Measurements from ENCODE around the gene ZFR.
A peak's percentile ranks its signal among the peaks of the same experiment; 100 is the strongest.

ZFR gene

DNA sequence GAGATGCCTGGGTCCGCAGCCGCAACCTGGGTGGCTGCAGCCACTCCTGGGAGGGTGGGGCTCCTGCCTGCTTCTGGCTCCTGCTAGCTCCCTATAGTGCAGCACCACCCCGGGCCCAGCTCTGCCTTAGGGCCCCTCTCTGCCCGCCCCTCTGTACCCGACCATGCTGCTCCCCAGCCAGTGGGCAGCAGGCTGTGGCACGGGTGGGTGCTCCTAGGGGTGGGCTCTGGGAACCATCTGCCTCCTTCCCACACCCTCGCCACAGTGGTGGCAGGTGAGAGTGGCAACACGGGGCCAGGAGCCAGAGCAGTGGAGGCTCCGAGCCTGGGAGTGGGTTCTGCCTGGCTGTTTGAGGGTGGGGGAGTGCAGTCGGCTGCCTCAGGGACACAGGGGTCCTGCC lies 124.0 kb downstream of the ZFR start:
- no peaks in the 10 kb centered on the region for H3K36me3 Mint-ChIP-seq (ENCODE audit: low read depth)
- H3K4me1 Mint-ChIP-seq, result peaks cover 7% of the 10 kb centered on the region
- peaks cover 9% of the 10 kb centered on the region for H3K27me3 Mint-ChIP-seq (ENCODE audit: low read depth)
- TF ChIP-seq, protein P1, sequence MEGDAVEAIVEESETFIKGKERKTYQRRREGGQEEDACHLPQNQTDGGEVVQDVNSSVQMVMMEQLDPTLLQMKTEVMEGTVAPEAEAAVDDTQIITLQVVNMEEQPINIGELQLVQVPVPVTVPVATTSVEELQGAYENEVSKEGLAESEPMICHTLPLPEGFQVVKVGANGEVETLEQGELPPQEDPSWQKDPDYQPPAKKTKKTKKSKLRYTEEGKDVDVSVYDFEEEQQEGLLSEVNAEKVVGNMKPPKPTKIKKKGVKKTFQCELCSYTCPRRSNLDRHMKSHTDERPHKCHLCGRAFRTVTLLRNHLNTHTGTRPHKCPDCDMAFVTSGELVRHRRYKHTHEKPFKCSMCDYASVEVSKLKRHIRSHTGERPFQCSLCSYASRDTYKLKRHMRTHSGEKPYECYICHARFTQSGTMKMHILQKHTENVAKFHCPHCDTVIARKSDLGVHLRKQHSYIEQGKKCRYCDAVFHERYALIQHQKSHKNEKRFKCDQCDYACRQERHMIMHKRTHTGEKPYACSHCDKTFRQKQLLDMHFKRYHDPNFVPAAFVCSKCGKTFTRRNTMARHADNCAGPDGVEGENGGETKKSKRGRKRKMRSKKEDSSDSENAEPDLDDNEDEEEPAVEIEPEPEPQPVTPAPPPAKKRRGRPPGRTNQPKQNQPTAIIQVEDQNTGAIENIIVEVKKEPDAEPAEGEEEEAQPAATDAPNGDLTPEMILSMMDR (IDR thresholded peaks at IDR 0.05; ENCODE audit: unreplicated experiment in 3 of 3), result no peak
- H3K4me3 Mint-ChIP-seq, result no peak overlapping the region
- peaks cover 10% of the 10 kb centered on the region for H3K9me3 Mint-ChIP-seq
- no peak overlapping the region for H3K27ac Mint-ChIP-seq

DNA sequence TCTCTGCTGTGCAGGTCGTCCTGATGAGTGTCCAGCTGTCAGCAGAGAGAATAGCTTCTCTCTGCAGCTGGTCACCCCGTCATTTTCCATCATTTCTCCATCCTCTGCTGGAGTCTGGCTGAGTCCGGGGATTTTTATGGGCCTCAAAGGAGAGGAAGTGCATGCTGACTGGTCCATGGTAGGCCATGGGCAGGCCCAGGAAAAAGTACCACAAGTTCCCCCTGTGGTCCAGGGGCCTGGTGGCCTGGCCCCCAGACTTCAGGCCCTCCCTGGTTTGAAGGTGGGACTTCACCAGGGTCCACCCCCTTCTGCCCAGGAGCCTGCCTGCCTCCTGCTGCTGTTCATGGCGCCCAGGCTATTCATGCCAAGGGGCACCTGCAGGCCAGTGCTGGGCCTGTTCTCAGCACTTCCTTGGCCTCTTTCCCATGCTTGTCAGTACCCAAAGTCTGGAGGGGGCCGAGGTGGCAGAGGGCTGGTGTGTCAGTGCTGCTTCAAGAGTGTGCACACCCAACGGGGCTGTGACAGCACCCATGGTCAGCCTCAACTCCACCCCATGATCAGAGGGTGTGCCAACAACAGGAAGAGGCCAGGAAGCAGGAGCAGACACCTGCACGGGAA lies 124.5 kb downstream of the ZFR start:
- Mint-ChIP-seq H3K4me1 (peaks cover 5% of the 10 kb centered on the region), H3K9me3 (peaks cover 10% of the 10 kb centered on the region), H3K27me3 (ENCODE audit: low read depth) (peaks cover 8% of the 10 kb centered on the region), H3K27ac (no peak overlapping the region), H3K4me3 (no peak overlapping the region), H3K36me3 (ENCODE audit: low read depth) (no peaks in the 10 kb centered on the region)
- TF ChIP-seq, protein P1 (IDR thresholded peaks at IDR 0.05; ENCODE audit: unreplicated experiment in 3 of 3), result no peak

DNA sequence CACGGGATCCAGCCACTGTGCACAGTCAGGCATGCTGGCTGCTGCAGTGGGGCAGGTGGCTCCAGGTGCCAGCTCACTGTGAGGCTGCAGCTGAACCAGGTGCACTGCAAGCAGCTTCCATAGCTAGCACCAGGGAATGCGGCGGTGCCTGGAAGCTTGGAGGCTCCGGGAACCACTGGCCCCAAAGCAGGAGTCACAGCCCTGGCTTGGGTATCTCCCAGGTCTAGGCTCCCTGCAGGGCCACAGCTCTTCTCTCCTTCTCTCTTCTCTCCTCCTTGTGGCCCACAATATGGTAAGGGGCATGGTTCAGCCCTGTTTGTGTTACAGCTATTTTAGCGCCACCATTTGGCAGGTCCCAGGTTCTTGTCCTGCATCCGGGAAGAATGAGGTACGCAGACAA lies 125.1 kb downstream of the ZFR start:
- no peak overlapping the region for H3K4me3 Mint-ChIP-seq
- H3K36me3 Mint-ChIP-seq (ENCODE audit: low read depth), result no peaks in the 10 kb centered on the region
- H3K27ac Mint-ChIP-seq, result no peak overlapping the region
- peaks cover 6% of the 10 kb centered on the region for H3K9me3 Mint-ChIP-seq
- H3K4me1 Mint-ChIP-seq, result no peaks in the 10 kb centered on the region
- TF ChIP-seq, protein P1 (IDR thresholded peaks at IDR 0.05; ENCODE audit: unreplicated experiment in 3 of 3), result no peak
- H3K27me3 Mint-ChIP-seq (ENCODE audit: low read depth), result peaks cover 6% of the 10 kb centered on the region

DNA sequence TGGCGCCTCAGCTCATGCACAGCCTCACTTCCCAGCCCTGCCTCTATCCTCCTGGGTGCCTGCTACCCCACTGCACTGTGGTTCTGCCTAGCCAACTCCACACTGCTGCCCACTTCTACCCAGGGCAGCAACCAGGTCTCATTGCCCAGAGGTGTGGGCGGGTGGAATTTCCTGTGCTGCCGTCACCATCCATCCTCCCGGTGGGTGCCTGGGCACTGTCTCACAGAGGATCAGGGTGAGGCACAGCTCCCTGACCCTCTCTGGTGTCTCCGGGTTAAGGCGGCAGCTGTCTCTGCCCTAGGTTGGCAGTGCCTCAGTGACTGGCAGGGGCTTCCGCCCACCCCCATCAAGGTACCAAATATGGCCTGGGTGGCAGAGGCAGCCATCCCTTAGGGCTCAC lies 127.5 kb downstream of the ZFR start:
- Mint-ChIP-seq H3K27ac (no peak overlapping the region), H3K4me1 (peaks cover under 1% of the 10 kb centered on the region), H3K27me3 (ENCODE audit: low read depth) (peaks cover 3% of the 10 kb centered on the region), H3K4me3 (no peak overlapping the region), H3K9me3 (peaks cover 6% of the 10 kb centered on the region), H3K36me3 (ENCODE audit: low read depth) (no peaks in the 10 kb centered on the region)
- TF ChIP-seq, protein P1 (IDR thresholded peaks at IDR 0.05; ENCODE audit: unreplicated experiment in 3 of 3), result no peak

DNA sequence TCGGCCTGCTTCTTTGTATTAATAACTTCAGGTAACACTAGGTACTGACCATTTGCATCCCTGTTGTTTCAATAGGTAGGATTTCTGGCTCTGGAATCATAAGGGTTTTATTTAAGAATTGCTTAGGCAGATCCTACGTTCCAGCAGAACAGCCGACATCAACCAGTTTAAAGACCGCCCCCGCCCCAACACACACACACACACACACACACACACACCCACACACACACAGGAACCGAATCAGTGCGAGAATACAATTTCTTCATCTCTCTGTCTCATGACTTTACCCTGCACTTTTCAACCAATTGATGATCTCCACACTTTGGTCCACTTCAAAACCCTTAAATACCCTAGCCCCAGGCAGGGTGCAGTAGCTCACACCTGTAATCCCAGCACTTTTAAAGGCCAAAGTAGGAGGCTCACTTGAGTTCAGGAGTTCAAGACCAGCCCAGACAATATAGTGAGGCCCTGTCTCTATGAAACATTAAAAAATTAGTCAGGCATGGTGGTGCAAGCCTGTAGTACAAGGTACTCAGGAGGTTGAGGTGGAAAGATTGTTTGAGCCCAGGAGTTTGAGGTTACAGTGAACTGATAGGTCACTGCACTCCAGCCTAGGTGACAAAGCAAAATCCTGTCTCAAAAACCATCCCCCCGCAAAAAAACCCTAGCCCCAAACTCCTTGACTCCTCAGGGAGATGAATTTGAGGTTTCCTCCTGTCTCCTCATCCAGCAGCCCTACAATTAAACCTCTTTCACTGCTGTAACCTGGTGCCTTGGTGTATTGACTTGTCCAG lies 129.1 kb downstream of the ZFR start:
- no peaks in the 10 kb centered on the region for H3K9me3 Mint-ChIP-seq
- no peak overlapping the region for H3K27ac Mint-ChIP-seq
- H3K4me1 Mint-ChIP-seq, result peaks cover 13% of the 10 kb centered on the region
- TF ChIP-seq, protein P1 (IDR thresholded peaks at IDR 0.05; ENCODE audit: unreplicated experiment in 3 of 3), result no peak
- no peaks in the 10 kb centered on the region for H3K27me3 Mint-ChIP-seq (ENCODE audit: low read depth)
- H3K36me3 Mint-ChIP-seq (ENCODE audit: low read depth), result peaks cover under 1% of the 10 kb centered on the region
- H3K4me3 Mint-ChIP-seq, result peak overlapping the region; percentile 35 to 81 (median 70)
